ENCODE results near the gene MED10.

GRCh38 chr5:6360323-6361072, 17.8 kb downstream of the MED10 start:
- TF ChIP-seq CTCF (IDR thresholded peaks at IDR 0.05) (no peak), CHD2 (IDR thresholded peaks at IDR 0.05; ENCODE audit: low read length, partially characterized antibody) (no peak)

Measured in SK-N-SH (cell line).